ENCODE results near the gene LCE2A. TPM values are rescaled to one million over a fixed set of nuclear protein-coding genes. Genes with fewer than 3 reads are reported as not detected.

LCE2A gene
- total and polyA plus RNA-seq, 2 of the 8 experiments (the other 6 are each of a cell fraction or from before 2014, with no cell fraction given), result not detected

GRCh38 chr1:152728986-152729385 is 30.8 kb downstream of the LCE2A start:
- Histone ChIP-seq H3K4me2 (ENCODE audit: insufficient read depth in 1 of 2, low read depth in 2 of 2, low read length in 2 of 2) (no peak overlapping the region), H3K56ac (replicated peaks; ENCODE audit: insufficient read length, low read depth, low read length) (no peak overlapping the region), H3K4me3 (ENCODE audit: extremely low read depth in 1 of 4, insufficient read depth in 2 of 4, low read depth in 3 of 4, low read length in 4 of 4) (no peak overlapping the region), H3K23me2 (ENCODE audit: low read depth, low read length) (no peaks in the 10 kb centered on the region), H3K9me3 (ENCODE audit: insufficient read depth in 2 of 2, low read depth in 1 of 2, low read length in 1 of 2) (peaks cover 62 to 86% of the 10 kb centered on the region in 2 experiments), H3K9ac (replicated peaks in 1 of 4; ENCODE audit: extremely low read depth in 1 of 4, low read depth in 3 of 4, low read length in 3 of 4) (no peak overlapping the region), H4K8ac (ENCODE audit: extremely low read depth, insufficient read depth, low read length) (no peak overlapping the region), H3K4me1 (replicated peaks in 1 of 4; ENCODE audit: control insufficient read depth in 3 of 4, insufficient read depth in 4 of 4, low read length in 3 of 4) (no peaks in the 10 kb centered on the region), H3K27ac (ENCODE audit: low read depth, low read length) (no peak overlapping the region), H3K36me3 (ENCODE audit: control insufficient read depth in 2 of 4, insufficient read depth in 4 of 4, low read length in 3 of 4) (no peaks in the 10 kb centered on the region; a peak in 1 of 8 replicates), H3K18ac (ENCODE audit: extremely low read depth, low read length) (no peak overlapping the region), H2AK5ac (ENCODE audit: low read depth, low read length) (no peak overlapping the region), H4K5ac (ENCODE audit: insufficient read length, low read depth, low read length) (no peak overlapping the region), H4K20me1 (replicated peaks in 1 of 2; ENCODE audit: control insufficient read depth in 1 of 2, insufficient read depth in 2 of 2, low read length in 2 of 2) (no peaks in the 10 kb centered on the region), H2BK12ac (ENCODE audit: low read depth, low read length) (no peak overlapping the region), H3K79me1 (ENCODE audit: low read depth, low read length) (no peaks in the 10 kb centered on the region), H2BK5ac (ENCODE audit: low read depth, low read length) (no peak overlapping the region), H3K27me3 (replicated peaks in 1 of 4; ENCODE audit: control insufficient read depth in 3 of 4, extremely low read depth in 1 of 4, insufficient read depth in 3 of 4, low read length in 3 of 4) (no peaks in the 10 kb centered on the region), H2BK15ac (ENCODE audit: low read length) (no peak overlapping the region), H4K91ac (replicated peaks; ENCODE audit: insufficient read length, low read length) (no peak overlapping the region), H3K79me2 (ENCODE audit: control insufficient read depth in 1 of 2, insufficient read depth in 2 of 2, low read length in 2 of 2) (no peaks in the 10 kb centered on the region), H2BK120ac (replicated peaks; ENCODE audit: low read depth, low read length) (no peak overlapping the region), H3K14ac (ENCODE audit: insufficient read length) (no peak overlapping the region), H2BK20ac (ENCODE audit: low read length) (no peak overlapping the region), H3K23ac (ENCODE audit: insufficient read length) (no peak overlapping the region), H3K4ac (replicated peaks; ENCODE audit: insufficient read length, low read depth, low read length) (no peak overlapping the region), H2AFZ (ENCODE audit: low read length) (no peak overlapping the region)
- WGBS, 2 experiments (ENCODE audit: extremely low coverage in 1 of 2, insufficient coverage in 1 of 2, insufficient read length in 1 of 2, insufficient replicate concordance in 2 of 2, low coverage in 1 of 2, low lambda C conversion rate in 2 of 2, missing lambda C conversion rate in 1 of 2), result 83% methylated on average over 1 of the region's 1 CpG; no CpG with 5 or more reads in 1 of the 2 experiments
- POLR2A ChIA-PET (ENCODE audit: partially characterized antibody), result no interaction called here
- FAIRE-seq (no peak), DNase-seq (ENCODE audit: low read depth in 1 of 2, low spot score in 2 of 2) (no peak)
- CTCF ChIA-PET (ENCODE audit: partially characterized antibody), result no interaction called here
- no peak for TF ChIP-seq SIRT6 (IDR thresholded peaks at IDR 0.05; ENCODE audit: low read length)
- TF ChIP-seq ATF2 (IDR thresholded peaks at IDR 0.05; ENCODE audit: low read length), result no peak
- TF ChIP-seq POLR2AphosphoS5 (IDR thresholded peaks at IDR 0.05; ENCODE audit: low read depth, low read length), result no peak
- no peak for TF ChIP-seq ATF3 (IDR thresholded peaks at IDR 0.05; ENCODE audit: insufficient read depth, low read depth, low read length)
- TF ChIP-seq RXRA (IDR thresholded peaks at IDR 0.05; ENCODE audit: insufficient read depth, low read depth, low read length), result no peak
- no peak for TF ChIP-seq TBP (IDR thresholded peaks at IDR 0.05; ENCODE audit: low read depth, low read length)
- TF ChIP-seq POLR2A (IDR thresholded peaks at IDR 0.05; ENCODE audit: control extremely low read depth in 1 of 2, low read depth in 2 of 2, low read length in 2 of 2), result no peak
- TF ChIP-seq CHD1 (IDR thresholded peaks at IDR 0.05; ENCODE audit: low read depth, low read length), result no peak
- no peak for TF ChIP-seq SIX5 (IDR thresholded peaks at IDR 0.05; ENCODE audit: low read depth, low read length)
- no peak for TF ChIP-seq SRF (IDR thresholded peaks at IDR 0.05; ENCODE audit: low read depth, low read length)
- TF ChIP-seq RNF2 (IDR thresholded peaks at IDR 0.05; ENCODE audit: borderline replicate concordance, low read depth, low read length, missing control alignments, poor library complexity, severe bottlenecking), result no peak
- no peak for TF ChIP-seq BCL11A (IDR thresholded peaks at IDR 0.05; ENCODE audit: low read depth in 2 of 2, low read length in 2 of 2)
- no peak for TF ChIP-seq EP300 (IDR thresholded peaks at IDR 0.05; ENCODE audit: borderline replicate concordance in 1 of 2, low read depth in 2 of 2, low read length in 2 of 2)

Measured in H1 (cell line).